SH-SY5Y (cell line): ENCODE results near the gene TANGO6.

Experiments
- GATA2 ChIP-seq: IDR thresholded peaks from 2 replicates; pipeline ENCODE4 v1.6.1; 2011; ENCODE audit warnings: mild to moderate bottlenecking, low read depth, low read length
- GATA3 ChIP-seq: IDR thresholded peaks from 2 replicates; pipeline ENCODE4 v1.6.1; 2011; ENCODE audit warnings: low read depth, mild to moderate bottlenecking, low read length, moderate library complexity

DNA sequence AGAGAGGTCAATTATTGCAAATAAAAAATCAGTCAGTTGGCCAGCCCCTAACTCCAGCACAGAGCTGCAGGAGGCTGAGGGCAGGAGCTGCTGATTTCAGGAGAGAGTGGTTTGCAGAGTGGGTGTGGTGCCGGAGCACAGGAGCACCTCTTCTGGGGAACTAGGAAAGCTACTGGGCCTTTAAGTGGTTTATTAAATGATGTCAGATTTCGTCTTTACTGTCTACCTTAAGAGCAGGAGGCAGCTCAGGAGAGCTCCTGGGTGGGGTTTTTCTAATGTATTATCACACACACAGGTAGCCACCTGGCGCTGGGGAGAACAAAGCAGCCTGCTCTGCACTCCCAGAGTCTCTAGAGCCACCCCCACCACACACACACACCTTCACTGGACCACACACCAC is 250.6 kb downstream of the TANGO6 start:
- TF ChIP-seq GATA2 (no peak), GATA3 (no peak)
